ENCODE data around the gene RSPRY1. TPM values are rescaled to one million over a fixed set of nuclear protein-coding genes. Genes with fewer than 3 reads are reported as not detected.

RSPRY1 gene
- total and polyA plus RNA-seq, 2 of the 8 experiments (the other 6 are each of a cell fraction or from before 2014, with no cell fraction given): 11.5 to 32.5 TPM

DNA sequence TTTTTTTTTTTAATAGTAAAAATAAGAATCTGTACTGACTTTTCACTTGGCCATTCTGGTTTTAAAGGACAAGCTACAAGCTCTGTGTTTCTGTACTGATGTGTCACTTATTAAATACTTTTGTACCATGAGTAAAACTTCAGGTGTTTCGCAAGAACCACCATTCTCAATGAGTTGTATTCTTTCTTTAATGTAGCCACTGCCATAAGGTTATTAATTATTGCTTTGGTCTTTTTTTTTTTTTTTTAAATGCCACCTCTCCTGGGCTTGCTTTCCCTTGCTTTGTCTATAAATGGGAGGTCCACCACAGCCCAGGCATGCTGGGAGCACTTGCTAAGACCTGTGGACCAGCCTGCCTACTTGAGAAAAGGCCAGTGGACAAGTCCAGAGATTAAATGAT is 67.3 kb downstream of the RSPRY1 start:
- peaks cover 0 to 2% of the 10 kb centered on the region in 2 experiments for H4K20me1 ChIP-seq (replicated peaks in 1 of 2; ENCODE audit: control insufficient read depth in 1 of 2, insufficient read depth in 2 of 2, low read length in 2 of 2)
- no peak overlapping the region for H3K18ac ChIP-seq (ENCODE audit: extremely low read depth, low read length)
- no peaks in the 10 kb centered on the region for H3K27me3 ChIP-seq (replicated peaks in 1 of 4; ENCODE audit: control insufficient read depth in 3 of 4, extremely low read depth in 1 of 4, insufficient read depth in 3 of 4, low read length in 3 of 4)
- no peak for DNase-seq (ENCODE audit: low read depth in 1 of 2, low spot score in 2 of 2)
- no peak overlapping the region for H3K14ac ChIP-seq (ENCODE audit: insufficient read length)
- POLR2A ChIA-PET (ENCODE audit: partially characterized antibody): interaction anchor here (1.0 kb wide), 1 partner anchor 8 kb away, joined by 4 read pairs; the partner anchor contains the start of gene ARL2BP
- no peak overlapping the region for H3K23ac ChIP-seq (ENCODE audit: insufficient read length)
- FAIRE-seq: no peak
- peaks cover 4 to 12% (median 7%) of the 10 kb centered on the region in 4 experiments; a peak in 5 of 8 replicates for H3K36me3 ChIP-seq (ENCODE audit: control insufficient read depth in 2 of 4, insufficient read depth in 4 of 4, low read length in 3 of 4)
- H2BK20ac ChIP-seq (ENCODE audit: low read length): no peak overlapping the region
- H2BK5ac ChIP-seq (ENCODE audit: low read depth, low read length): no peak overlapping the region
- H3K9me3 ChIP-seq (ENCODE audit: insufficient read depth in 2 of 2, low read depth in 1 of 2, low read length in 1 of 2): no peaks in the 10 kb centered on the region
- H3K27ac ChIP-seq (ENCODE audit: low read depth, low read length): no peak overlapping the region
- H2BK120ac ChIP-seq (replicated peaks; ENCODE audit: low read depth, low read length): no peak overlapping the region
- H3K23me2 ChIP-seq (ENCODE audit: low read depth, low read length): no peaks in the 10 kb centered on the region
- H3K4me2 ChIP-seq (ENCODE audit: insufficient read depth in 1 of 2, low read depth in 2 of 2, low read length in 2 of 2): no peak overlapping the region
- no peaks in the 10 kb centered on the region for H3K4me1 ChIP-seq (replicated peaks in 1 of 4; ENCODE audit: control insufficient read depth in 3 of 4, insufficient read depth in 4 of 4, low read length in 3 of 4)
- no peak overlapping the region for H3K56ac ChIP-seq (replicated peaks; ENCODE audit: insufficient read length, low read depth, low read length)
- no peak overlapping the region for H4K91ac ChIP-seq (replicated peaks; ENCODE audit: insufficient read length, low read length)
- no peak overlapping the region for H4K5ac ChIP-seq (ENCODE audit: insufficient read length, low read depth, low read length)
- no peak overlapping the region for H2AFZ ChIP-seq (ENCODE audit: low read length)
- H2BK12ac ChIP-seq (ENCODE audit: low read depth, low read length): no peak overlapping the region
- no peak overlapping the region for H2AK5ac ChIP-seq (ENCODE audit: low read depth, low read length)
- no peak overlapping the region for H4K8ac ChIP-seq (ENCODE audit: extremely low read depth, insufficient read depth, low read length)
- no peak overlapping the region for H3K4ac ChIP-seq (replicated peaks; ENCODE audit: insufficient read length, low read depth, low read length)
- 92% methylated on average over 1 of the region's 1 CpG; no CpG with 5 or more reads in 1 of the 2 experiments for WGBS, 2 experiments (ENCODE audit: extremely low coverage in 1 of 2, insufficient coverage in 1 of 2, insufficient read length in 1 of 2, insufficient replicate concordance in 2 of 2, low coverage in 1 of 2, low lambda C conversion rate in 2 of 2, missing lambda C conversion rate in 1 of 2)
- H3K9ac ChIP-seq (replicated peaks in 1 of 4; ENCODE audit: extremely low read depth in 1 of 4, low read depth in 3 of 4, low read length in 3 of 4): no peak overlapping the region
- H3K79me2 ChIP-seq (ENCODE audit: control insufficient read depth in 1 of 2, insufficient read depth in 2 of 2, low read length in 2 of 2): no peaks in the 10 kb centered on the region
- no peak overlapping the region for H2BK15ac ChIP-seq (ENCODE audit: low read length)
- CTCF ChIA-PET (ENCODE audit: partially characterized antibody): no interaction called here
- H3K79me1 ChIP-seq (ENCODE audit: low read depth, low read length): no peaks in the 10 kb centered on the region; the same call in 1 of the 2 replicates
- H3K4me3 ChIP-seq (ENCODE audit: extremely low read depth in 1 of 4, insufficient read depth in 2 of 4, low read depth in 3 of 4, low read length in 4 of 4): no peak overlapping the region
- TF ChIP-seq TCF12 (IDR thresholded peaks at IDR 0.05; ENCODE audit: low read depth, low read length) (no peak), POU5F1 (IDR thresholded peaks at IDR 0.05; ENCODE audit: low read depth, low read length) (no peak), ASH2L (IDR thresholded peaks at IDR 0.05; ENCODE audit: low read length) (no peak), JUN (IDR thresholded peaks at IDR 0.05; ENCODE audit: low read depth, low read length) (no peak), JUND (IDR thresholded peaks at IDR 0.05; ENCODE audit: low read length) (no peak), EP300 (IDR thresholded peaks at IDR 0.05; ENCODE audit: borderline replicate concordance in 1 of 2, low read depth in 2 of 2, low read length in 2 of 2) (no peak), KDM4A (IDR thresholded peaks at IDR 0.05; ENCODE audit: low read depth, low read length, severe bottlenecking) (no peak), RBBP5 (IDR thresholded peaks at IDR 0.05; ENCODE audit: borderline replicate concordance, low read depth, low read length) (no peak), RNF2 (IDR thresholded peaks at IDR 0.05; ENCODE audit: borderline replicate concordance, low read depth, low read length, missing control alignments, poor library complexity, severe bottlenecking) (no peak), CBX8 (IDR thresholded peaks at IDR 0.05; ENCODE audit: borderline replicate concordance, low read depth, low read length) (no peak), SRF (IDR thresholded peaks at IDR 0.05; ENCODE audit: low read depth, low read length) (no peak)
- TF ChIP-seq, protein P1, sequence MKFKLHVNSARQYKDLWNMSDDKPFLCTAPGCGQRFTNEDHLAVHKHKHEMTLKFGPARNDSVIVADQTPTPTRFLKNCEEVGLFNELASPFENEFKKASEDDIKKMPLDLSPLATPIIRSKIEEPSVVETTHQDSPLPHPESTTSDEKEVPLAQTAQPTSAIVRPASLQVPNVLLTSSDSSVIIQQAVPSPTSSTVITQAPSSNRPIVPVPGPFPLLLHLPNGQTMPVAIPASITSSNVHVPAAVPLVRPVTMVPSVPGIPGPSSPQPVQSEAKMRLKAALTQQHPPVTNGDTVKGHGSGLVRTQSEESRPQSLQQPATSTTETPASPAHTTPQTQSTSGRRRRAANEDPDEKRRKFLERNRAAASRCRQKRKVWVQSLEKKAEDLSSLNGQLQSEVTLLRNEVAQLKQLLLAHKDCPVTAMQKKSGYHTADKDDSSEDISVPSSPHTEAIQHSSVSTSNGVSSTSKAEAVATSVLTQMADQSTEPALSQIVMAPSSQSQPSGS (IDR thresholded peaks at IDR 0.05; ENCODE audit: low read length): no peak

Measured in H1 (cell line).